HG03095 (cell line): ENCODE results near the gene CAPN9.

Experiments used
- ATAC-seq: cut with Tn5 transposase; IDR thresholded peaks from one replicate; pipeline ENCODE4 v1.9.1; 2021; ENCODE audit warnings: moderate library complexity; ENCODE audit not compliant: unreplicated experiment

The CAPN9 gene

DNA sequence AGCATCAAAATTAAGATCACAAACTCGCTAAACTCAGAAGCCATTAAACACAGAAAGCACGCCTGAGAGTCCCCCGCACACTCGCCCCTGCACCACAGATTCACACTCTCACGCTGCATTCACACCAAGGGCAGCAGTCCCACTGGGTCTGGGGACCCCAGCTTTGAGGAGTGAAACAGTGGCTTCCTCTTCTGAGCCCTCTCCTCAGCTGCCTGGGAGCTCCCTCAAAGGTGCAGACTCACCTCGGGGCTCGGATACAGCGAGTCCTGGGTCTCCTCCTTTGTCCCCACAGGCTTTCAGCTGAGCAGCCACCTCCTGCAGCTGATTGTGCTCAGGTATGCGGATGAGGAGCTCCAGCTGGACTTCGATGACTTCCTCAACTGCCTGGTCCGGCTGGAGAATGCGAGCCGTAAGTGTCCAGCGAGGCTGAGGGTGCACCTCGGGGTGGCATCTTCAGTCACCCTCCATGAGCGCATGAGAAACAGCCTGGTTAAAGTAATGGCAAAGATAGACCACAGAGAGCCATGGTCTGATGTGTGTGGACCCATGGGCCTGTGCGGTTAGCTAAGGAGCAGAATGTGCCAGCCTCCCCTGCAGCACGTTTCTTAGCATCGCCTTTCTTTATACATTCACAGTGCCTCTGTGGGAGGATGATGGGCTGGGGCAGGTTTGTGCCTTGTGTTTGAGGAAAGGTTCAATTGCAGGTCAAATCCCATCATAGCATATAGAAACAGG lies 47.9 kb downstream of the CAPN9 start:
- ATAC-seq = no peak

DNA sequence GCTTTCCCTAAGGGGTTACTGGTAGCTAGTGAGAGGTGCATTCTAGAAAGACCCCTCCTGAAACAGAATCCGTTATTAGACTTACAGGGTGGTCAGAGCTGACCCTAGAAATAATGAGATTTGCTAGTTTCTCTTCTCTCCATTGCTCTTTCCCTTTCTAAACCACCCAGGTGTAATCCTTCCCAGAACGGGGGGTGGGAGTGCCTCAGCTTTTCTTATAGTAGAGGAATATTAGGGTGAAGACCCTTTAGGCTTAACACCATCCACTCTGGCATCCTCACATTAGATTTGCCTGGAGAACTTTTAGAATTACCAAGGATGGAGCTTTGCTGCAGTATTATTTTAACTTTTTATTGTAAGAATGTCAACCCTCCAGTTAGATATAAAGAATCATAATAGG lies 49.4 kb downstream of the CAPN9 start:
- ATAC-seq = no peak

DNA sequence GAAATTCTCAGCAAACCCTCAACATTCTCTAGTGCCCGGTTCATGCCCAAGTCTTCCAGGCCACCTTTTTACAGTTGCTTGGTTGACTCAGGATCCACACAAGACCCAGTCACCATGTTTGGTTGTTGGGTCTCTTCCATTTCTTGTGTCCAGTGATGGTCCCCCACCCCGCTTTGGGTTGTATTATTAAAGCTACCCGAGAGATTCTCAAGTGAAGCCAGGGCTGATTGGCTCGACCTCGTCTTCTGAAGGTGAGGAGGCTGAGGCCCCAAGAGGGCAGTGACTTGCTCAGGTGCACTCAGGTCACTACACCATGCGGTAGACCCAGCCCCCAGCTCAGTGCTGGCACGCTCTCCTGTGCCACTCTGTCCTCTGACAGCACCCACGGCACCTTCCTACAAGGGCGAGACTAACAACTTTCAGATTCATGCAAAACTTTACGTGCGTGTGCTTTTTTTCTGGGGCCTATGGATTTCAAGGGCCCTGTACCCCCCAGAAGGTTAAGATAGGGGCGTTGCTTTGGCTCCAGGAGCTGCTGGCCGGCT lies 50.3 kb downstream of the CAPN9 start:
- ATAC-seq = no peak

DNA sequence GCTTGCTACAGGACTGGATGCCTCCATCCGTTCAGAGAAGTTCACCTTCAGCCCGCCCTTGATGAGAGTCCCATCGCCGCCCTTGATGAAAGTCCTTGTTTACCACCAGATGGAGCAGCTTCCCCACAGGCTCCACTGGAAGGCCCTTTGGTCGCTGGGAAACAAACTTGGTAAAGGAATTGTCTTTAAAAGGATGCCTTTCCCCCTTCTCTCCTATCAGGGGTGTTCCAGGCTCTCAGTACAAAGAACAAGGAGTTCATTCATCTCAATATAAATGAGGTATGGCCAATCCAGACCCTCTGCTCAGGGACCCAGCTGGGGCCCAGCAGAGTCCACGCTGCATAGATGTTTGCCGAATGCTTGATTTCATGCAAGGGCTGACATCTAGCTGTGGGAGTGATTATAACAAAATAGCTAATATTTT lies 50.8 kb downstream of the CAPN9 start:
- ATAC-seq = no peak

DNA sequence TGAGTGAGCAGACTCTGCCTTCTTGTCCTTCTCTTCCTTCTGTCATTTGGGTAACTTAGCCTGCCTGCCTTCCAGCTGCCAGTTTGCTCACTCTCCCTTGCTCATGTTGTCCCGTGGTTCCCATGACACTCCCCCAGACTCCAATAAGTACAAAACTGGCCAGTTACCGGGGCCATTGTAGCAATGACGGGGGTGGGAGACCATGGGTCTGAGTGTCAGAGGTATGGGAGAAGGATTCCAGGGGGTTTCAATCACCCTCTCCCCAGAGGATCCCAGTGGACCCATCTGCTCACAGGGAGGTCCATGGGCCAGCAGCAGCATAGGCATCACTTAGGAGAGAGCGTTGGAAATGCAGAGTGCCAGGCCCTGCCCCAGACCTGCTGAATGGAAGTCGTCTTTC lies 51.3 kb downstream of the CAPN9 start:
- no peak for ATAC-seq

DNA sequence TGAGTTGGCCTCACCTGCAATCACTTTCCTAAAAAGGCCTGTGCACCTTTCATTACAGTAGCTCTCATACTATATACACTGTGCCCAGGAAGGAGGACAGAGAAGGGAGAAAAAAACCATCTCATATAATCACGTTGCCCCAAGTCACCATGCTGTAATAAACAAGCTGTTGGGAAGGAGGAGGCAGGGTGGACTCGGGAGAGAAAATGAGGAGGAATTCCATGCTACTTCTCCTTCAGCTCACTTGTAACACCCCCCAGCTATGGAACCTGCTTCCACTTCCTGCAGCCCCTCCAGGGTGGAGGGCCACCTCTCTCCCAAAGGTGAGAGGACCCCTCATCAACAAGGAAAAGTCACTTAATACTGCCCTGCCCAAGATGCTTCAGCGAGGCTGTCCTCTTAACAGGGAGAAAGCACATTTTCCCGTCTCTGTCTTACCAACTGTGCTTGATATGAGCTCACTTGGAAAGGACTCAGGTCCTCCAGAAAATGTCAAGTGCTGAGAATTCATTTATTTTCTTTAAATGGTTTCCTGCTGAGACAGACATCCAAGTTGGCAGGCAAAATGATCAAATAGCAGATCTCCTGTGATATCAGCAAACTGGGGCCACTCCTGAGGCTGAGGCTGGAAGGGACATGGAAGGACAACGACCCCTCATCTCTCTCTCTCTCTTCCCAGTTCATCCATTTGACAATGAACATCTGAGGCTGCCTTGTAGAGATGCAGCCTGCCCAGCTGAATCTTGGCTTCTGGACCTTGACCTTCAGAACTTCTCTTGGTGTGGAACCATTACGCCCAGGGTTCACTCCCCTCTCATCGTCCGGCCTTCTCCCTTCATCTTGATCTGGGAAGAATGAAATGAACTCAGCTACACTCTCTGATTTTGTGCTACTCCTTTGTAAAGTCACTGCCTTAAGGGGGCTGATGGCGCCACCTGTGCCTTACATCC lies 54.0 kb downstream of the CAPN9 start:
- ATAC-seq = no peak

DNA sequence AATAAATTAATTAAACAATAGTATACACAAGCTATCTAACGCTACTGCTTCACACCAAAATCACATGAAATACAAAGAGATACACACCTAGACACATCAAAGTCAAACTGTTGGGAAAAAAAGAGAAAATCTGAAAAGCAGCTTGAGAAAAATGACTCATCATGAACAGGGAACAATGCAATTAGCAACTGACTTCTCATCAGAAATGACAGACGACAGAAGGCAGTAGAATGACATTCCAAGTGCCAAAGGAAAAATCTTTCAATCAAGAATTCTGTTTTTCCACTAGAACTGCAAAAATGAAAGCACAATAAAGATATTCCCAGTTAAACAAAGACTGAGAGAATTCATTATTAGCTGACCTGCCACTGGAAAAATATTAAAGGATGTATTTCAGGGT lies 57.2 kb downstream of the CAPN9 start:
- no peak for ATAC-seq

DNA sequence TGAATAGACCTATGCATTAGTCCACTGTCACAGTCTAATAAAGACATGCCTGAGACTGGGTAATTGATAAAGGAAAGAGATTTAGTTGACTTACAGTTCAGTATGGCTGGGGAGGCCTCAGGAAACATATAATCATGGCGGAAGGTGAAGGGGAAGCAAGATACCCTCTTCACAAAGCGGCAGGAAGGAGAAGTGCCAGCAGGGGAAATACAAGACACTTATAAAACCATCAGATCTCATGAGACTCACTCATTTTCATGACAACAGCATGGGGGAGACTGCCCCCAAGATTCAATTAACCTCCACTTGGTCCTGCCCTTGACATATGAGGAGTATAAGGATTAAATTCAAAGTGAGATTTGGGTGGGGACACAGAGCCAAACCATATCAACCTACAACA lies 59.4 kb downstream of the CAPN9 start:
- no peak for ATAC-seq

DNA sequence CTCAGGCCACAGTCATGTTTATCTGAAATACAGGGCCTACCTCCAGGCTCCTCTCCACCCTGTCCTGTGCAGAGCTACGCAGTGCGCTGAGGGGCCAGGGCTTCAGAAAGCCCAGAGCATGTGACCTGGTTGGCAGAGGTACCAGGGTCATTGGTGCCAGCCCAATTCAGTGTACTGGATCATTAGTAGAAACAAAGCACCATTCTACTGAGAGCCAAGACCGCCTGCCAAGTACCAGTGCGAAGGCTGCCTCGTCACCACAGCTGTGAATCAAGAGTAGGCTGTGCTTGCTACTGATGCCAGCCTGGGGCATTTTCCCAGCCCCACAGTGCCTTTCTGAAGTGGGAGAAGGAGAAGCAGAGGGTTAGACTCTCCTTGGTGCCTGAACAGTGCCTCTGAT lies 59.8 kb downstream of the CAPN9 start:
- ATAC-seq = no peak

DNA sequence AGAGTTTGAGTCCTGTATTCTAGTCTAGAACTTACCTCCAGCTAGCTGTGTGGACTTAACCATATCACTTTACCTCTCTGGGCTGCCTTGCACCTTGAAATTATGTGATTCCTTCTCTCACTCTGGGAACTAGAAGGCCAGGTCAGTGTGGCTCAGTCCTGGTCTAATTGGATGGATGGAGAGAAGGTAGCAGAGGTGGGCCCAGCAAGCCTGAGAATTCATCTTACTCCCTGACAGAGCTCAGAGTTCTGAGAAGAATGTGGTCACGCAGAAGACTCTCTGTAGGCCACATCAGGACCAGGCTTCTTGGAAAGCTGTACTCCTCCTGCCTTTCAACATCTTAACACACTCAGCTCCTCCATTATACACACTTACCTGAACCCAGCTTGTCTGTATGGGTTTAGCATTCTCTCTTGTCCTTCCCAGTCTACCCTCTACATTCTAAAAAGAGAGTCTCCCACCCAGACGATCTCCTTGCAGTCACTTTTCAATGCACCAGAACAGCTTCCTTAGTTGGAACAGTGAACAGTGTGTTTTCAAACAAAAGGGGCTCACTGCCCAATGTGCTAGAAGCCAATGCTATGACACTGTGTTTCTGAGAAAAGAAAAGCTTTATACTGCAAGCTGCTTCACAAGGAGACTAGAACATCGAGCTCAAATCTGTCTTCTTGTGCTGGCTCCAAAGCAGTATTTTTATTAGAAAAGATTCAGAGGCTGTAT lies 60.5 kb downstream of the CAPN9 start:
- ATAC-seq = no peak

DNA sequence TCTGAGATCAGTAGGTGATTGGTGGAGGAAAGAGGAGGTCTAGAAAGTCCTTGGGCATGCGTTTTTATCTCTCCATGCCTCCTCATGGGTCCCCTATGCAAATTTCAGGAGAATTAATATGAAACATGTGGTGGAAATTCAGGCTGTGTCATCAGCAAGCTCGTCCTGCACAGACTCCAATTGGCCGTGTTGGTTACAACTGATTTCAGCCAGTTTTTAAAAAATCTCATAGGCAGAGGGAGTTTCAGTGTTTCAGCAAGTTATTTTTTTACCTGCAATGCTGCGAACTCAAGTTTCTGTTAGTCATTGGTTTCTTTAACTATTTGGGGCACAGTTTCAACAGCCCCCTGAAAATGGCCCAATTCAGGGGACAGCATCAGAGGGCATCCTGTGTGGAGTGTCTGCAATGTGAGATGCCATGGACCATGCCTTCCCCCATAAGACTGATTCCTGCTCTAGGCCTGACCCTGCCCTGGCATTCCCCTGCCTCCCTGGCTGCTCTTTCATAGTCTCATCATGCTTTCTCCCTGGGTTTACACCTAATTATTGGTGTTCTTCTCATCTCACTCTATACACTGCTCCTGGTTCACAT lies 61.2 kb downstream of the CAPN9 start:
- no peak for ATAC-seq

DNA sequence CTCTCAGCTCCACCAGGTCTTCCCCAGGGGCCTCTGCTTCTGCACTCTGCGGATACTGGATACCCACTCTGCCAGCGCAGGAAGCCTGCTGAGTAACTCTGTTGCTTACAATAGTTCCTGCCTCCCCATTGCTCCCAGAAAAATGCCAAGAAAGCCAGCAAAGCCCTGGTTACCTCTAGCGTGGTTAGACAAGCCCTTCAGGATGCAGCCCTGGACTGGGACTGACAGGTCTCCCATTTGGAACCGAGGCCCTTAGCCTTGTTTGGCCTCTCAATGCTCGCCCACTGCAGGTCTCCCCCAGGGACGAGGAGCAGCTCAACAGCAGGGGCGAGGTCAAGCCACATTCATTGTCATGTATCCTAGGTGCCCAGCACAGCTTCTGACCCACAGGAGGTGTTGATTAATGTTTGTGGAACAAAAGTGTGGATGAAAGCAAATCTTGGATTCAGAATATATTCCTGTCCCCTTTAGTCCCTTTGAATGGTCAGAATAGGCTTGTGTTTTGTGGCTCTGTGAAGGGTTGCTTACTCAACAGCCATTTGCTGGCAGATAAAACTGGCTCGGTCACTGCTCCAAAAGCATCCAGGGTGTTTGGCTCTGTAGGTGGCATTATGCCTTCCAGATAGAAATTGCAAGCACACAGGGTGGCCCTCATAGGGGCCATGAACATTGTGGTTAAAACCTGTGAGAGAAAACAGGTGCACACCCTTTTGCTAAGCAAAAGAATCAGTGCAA lies 62.2 kb downstream of the CAPN9 start:
- ATAC-seq = no peak

DNA sequence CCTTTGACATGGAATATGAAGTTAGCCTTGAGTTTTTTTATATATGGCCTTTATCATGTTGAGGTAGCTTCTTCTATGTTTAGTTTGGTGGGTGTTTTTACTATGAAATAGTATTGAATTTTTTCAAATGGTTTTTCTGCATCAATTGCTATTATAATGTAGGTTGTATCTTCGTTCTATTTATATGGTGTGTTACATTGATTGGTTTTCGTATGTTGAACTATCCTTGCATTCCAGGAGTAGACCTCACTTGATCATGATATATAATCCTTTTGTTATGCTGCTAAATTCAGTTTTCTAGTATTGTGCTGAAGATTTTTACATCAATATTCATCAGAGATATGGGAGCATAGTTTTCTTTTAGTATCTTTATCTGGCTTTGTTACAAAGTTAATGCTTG lies 65.4 kb downstream of the CAPN9 start:
- ATAC-seq = no peak

DNA sequence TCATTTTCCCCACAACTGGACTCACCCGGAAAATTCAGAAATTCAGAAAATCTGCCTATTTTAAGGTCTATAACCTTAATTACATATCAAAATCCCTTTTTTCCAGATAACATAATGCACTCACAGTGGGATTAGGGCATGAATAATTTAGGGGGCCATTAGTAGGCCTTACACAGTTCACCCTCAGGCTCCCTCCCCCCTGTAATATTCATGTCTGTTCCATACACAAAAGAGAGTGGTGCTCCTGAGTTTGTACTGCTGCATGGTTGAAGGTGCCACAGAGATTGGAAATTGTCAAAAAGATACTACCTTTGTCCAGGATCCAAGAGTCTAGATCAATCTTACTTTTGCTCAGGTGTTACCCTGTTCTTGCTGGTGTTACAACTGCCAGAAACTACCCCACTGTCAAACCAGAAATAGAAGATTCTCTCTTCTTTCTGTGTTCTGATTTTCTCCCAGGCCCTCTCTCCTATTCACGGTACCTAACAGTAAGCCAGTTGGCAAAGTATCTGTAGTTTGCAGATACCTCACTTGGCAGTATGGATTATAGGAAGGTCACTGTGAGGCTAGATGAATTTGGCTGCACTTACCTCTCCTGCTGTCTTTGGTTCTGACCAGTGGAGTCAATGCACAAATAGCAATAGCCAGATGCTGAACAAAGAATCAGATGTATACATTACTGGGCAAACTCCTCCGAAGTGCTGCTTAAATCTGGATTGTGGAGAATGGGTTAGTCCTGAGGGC lies 67.9 kb downstream of the CAPN9 start:
- no peak for ATAC-seq

DNA sequence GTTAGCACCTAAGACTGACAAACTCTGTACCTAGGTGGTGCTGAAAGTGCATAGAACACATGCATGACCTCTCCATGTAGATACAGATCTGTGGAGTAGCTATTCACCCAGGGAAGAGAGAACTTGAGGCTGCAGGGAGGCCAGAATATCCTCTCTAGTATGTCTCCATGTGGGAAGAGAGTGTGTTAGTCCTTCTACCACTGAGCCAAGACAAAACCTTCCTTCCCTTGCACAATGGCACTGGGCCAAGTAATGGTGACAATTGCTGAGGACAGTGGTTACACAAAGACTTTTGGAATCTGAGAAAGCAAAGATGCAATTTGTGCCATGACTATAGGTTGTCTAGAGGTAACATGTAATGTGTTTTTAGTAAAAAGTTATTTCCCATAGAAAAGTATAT lies 68.8 kb downstream of the CAPN9 start:
- no peak for ATAC-seq

DNA sequence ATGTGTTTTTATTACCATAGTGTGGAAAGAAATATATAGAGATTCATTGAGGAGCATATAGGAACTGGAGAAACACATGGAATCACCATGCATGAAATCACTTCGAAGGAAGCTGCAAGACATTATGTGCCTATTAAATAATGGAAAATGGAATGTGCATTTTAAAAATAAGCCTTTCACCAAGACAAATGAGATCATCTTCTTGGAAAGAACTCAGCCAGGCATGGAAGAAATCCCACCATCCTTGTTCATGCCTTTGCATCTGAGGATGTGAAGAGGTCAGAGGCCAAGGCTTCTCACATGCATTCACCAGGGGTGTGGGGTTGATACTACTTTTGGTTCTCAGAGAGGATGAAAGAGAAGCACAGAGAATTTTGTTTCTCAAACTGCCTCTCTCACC lies 71.2 kb downstream of the CAPN9 start:
- no peak for ATAC-seq

DNA sequence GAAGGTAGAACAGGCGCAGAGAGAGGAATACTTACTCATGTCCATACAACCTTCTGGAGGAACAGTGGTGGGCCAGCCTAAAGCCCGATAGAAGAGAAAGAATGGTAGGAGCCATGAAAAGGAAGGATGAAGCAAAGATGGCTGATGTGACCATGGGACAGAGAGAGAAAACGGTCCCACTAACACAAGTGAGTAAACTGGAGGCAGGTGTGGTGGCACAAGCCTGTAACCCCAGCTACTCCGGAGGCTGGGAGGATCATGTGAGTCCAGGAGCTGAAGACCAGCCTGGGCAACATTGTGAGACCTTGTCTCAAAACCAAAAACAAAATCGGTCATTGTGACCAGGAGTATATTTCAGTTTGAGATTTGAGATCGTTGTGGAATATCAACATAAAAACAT lies 71.7 kb downstream of the CAPN9 start:
- ATAC-seq = no peak

DNA sequence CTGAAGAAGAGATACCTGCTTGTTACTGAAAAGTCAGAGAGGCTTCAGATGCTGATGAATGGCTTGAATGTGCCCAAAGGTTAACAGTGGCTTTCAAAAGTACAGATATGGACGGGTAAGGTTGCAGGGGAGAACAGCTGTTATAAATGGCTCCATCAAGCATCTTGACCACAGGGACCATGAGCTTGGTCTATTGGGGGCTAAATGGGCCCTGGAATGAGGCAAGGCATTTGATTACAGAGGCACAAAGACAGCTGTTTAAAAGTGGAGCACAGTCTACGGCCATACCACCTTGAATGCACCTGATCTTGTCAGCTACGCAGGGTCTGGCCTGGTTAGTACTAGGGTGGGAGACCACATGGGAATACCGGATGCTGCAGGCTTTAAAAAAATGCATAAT lies 72.8 kb downstream of the CAPN9 start:
- ATAC-seq = no peak

DNA sequence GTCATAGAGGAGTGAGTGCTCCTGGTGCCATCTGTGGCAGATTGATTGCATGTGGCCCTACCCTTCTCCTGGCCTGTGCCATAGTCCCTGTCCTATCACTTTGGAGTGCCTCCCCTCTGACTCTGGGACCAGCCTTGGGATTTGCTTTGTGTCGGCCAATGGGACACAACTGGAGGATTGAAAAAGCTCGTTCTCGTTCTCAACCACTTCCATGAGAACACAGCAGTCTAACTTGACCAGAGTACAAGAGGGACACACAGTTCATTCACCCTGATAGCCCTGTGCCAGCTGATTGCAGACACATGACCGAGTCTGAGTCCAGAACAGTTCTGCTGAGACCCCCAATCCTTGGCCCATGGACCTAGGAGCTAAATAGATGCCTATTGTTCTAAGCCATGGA lies 73.4 kb downstream of the CAPN9 start:
- no peak for ATAC-seq

DNA sequence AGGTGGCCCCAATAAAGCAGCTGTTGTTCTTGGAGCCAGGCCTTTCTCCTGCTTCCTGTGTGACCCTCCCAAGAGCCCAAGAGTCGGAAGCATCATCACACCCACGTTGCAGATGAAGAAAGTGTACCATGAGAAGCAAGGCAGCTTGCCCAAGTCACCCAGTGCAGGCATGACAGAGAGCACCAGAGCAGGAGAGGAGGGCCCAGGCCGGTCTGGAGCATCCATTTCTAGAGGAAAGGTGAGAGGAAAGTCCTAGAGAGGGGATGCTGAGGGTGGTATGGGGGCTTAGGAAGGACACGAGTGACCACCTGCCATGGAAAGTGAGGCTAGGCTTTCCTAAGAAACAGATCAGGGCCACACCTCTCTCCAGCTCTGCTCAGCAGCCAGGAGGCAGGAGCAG lies 74.2 kb downstream of the CAPN9 start:
- no peak for ATAC-seq
